Neural crest cell (in vitro differentiated cells): Measurements from ENCODE around the gene LMCD1. TPM values are rescaled to one million over a fixed set of nuclear protein-coding genes. Genes with fewer than 3 reads are reported as not detected.

Experiments used
- DNase-seq: peaks from one replicate; pipeline ENCODE4 v3.0.0; 2021; ENCODE audit warnings: low read depth, mixed read lengths, low spot score
- H3K27ac Mint-ChIP-seq: one replicate; pipeline ENCODE4 v1.8.0; 2021; ENCODE audit warnings: mild to moderate bottlenecking, mixed read lengths; ENCODE audit not compliant: unreplicated experiment
- H3K27me3 Mint-ChIP-seq: 2 replicates; pipeline ENCODE4 v1.8.0; 2021; ENCODE audit warnings: low read depth, mild to moderate bottlenecking, mixed read lengths
- H3K36me3 Mint-ChIP-seq: 2 replicates; pipeline ENCODE4 v1.8.0; 2021; ENCODE audit warnings: low read depth, mild to moderate bottlenecking, mixed read lengths
- H3K4me1 Mint-ChIP-seq: 2 replicates; pipeline ENCODE4 v1.8.0; 2021; ENCODE audit warnings: mixed read lengths
- H3K4me3 Mint-ChIP-seq: one replicate; pipeline ENCODE4 v1.8.0; 2021; ENCODE audit warnings: mild to moderate bottlenecking, mixed read lengths
- H3K9me3 Mint-ChIP-seq: 2 replicates; pipeline ENCODE4 v1.8.0; 2021; ENCODE audit warnings: mixed read lengths
- total RNA-seq: library from RNA; stranded (reverse); gene quantifications from 2 replicates; pipeline ENCODE4 v1.2.1, GENCODE V29; 2021
- TF ChIP-seq, protein P1 (sequence below): fragments of 200-600 bp; sonication (generic); conservative IDR thresholded peaks from 2 replicates; pipeline ENCODE4 v1.5.0; 2021; ENCODE audit warnings: antibody characterized with exemption, mild to moderate bottlenecking

LMCD1 gene
- total RNA-seq, 1 donor from 2014 or later = 28.4 TPM

DNA sequence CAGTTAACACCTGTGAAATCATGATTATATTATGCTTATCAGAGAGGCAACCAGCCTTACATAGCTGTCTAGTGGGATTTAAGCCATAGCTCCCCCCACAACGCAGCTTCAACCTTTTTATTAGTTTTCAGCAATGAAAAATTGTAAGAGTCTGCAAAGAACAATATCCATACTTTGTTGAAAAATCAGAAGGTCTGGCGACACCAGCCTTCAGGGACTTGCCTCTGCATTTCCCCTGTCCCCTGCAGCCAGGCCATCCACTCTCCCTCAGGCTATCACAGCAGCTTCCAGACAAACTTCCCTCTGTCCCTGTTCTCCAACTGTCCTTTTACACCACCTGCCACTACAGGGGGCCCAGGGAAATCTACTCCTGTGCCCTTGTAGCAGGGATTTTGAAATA is 83.0 kb downstream of the LMCD1 start:
- Mint-ChIP-seq H3K36me3 (no peaks in the 10 kb centered on the region), H3K27ac (no peak overlapping the region), H3K4me1 (no peaks in the 10 kb centered on the region), H3K4me3 (no peak overlapping the region), H3K27me3 (no peaks in the 10 kb centered on the region), H3K9me3 (peaks cover 6% of the 10 kb centered on the region)
- DNase-seq = no peak
- TF ChIP-seq, protein P1, sequence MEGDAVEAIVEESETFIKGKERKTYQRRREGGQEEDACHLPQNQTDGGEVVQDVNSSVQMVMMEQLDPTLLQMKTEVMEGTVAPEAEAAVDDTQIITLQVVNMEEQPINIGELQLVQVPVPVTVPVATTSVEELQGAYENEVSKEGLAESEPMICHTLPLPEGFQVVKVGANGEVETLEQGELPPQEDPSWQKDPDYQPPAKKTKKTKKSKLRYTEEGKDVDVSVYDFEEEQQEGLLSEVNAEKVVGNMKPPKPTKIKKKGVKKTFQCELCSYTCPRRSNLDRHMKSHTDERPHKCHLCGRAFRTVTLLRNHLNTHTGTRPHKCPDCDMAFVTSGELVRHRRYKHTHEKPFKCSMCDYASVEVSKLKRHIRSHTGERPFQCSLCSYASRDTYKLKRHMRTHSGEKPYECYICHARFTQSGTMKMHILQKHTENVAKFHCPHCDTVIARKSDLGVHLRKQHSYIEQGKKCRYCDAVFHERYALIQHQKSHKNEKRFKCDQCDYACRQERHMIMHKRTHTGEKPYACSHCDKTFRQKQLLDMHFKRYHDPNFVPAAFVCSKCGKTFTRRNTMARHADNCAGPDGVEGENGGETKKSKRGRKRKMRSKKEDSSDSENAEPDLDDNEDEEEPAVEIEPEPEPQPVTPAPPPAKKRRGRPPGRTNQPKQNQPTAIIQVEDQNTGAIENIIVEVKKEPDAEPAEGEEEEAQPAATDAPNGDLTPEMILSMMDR = no peak

DNA sequence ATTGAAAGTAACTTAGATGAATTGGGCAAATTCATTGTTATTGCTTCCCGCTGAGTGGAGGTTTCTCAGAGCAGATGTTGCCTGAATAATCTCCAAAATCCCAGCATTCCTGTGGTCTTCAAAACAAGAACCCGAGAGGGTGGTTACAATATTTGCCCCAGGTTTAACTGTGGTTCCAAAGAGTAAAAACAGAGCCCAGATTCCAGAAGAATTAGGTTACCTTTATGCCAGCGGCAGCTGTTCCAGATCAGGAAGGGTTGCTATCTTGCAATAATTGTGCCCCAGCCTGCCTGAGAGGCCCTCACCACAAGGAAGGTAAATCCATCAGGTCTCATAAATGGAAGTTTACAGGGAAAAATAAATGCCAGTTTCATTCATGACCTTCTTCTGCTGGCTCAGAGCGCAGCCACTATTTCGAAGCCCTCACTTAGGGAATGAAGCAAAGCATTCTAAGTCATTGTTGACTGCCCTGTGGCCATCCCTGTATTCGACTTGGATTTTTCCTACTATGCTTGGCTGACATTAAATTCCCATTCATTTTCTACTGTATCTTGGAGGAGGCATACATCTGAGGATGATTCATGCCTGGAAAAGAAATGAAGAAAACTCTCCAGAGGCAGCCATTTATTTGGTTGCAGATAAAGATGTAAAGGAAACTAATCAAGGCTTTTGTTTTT is 88.4 kb downstream of the LMCD1 start:
- TF ChIP-seq, protein P1 = no peak
- H3K27me3 Mint-ChIP-seq = no peaks in the 10 kb centered on the region
- H3K4me3 Mint-ChIP-seq = no peak overlapping the region
- no peak for DNase-seq
- H3K27ac Mint-ChIP-seq = no peak overlapping the region
- peaks cover 6% of the 10 kb centered on the region for H3K9me3 Mint-ChIP-seq
- peaks cover 10% of the 10 kb centered on the region for H3K4me1 Mint-ChIP-seq
- no peaks in the 10 kb centered on the region for H3K36me3 Mint-ChIP-seq

DNA sequence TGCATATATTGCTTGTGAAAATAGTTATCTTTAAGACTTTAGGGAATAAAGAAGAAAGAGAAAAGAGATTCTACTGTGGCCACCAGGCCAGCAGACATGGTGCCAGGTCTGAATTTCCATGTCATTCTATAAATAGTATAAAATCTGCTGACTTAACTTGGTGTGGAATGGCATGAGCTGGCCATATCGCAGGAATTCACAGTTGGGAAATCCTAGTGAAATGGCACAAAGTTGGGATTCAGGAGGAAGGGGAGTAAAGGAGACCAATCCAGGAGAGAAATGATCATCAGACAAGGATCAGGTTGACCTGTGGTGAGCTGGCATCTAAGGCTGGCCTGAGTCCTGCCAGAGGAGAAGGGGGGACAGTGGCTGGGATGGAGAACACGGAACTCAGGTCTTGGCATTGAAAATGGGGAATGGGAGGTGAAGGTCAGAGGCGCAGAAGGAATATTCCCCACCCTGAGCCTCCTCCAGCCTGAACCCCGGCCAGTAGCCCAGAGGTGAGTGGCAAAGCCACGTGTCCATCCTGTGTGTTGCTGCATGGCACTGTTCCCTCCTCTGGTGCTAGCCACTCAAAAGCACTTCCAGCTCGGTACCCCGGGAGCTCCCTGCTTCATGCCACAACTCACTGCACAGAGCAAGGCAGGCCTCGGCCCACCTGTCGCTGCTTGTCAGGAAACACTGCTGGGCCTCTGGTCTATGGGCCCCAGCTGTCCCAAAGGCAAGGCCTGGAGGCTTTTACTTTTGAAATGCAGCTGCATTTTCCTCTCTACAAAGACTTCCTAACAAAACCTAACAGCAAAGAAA is 91.6 kb downstream of the LMCD1 start:
- Mint-ChIP-seq H3K4me3 (no peak overlapping the region), H3K9me3 (no peaks in the 10 kb centered on the region), H3K27me3 (no peaks in the 10 kb centered on the region), H3K36me3 (no peaks in the 10 kb centered on the region), H3K4me1 (peaks cover 13% of the 10 kb centered on the region), H3K27ac (no peak overlapping the region)
- DNase-seq = no peak
- TF ChIP-seq, protein P1 = no peak

DNA sequence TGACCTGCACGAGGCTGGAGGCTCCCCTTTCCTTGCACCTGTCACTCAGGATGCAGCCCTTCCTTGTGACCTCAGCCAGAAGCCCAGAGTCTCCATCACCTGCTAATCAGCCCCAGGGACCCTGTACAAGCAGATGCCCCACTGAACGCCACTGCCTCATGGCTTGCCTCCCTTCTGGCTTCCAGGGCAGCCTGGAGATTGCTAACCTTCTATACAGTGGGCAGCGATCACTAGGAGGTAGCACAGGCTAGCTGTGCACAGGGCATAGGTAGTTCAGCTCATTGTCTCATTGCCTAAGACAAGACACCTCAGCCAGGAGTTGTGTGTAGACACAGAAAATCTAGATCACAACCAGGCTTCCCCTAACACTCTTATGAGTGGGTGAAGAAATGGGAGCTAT is 93.6 kb downstream of the LMCD1 start:
- Mint-ChIP-seq H3K4me3 (no peak overlapping the region), H3K27ac (no peak overlapping the region), H3K4me1 (peaks cover 19% of the 10 kb centered on the region), H3K36me3 (no peaks in the 10 kb centered on the region), H3K9me3 (no peaks in the 10 kb centered on the region), H3K27me3 (no peaks in the 10 kb centered on the region)
- DNase-seq = no peak
- TF ChIP-seq, protein P1 = no peak

DNA sequence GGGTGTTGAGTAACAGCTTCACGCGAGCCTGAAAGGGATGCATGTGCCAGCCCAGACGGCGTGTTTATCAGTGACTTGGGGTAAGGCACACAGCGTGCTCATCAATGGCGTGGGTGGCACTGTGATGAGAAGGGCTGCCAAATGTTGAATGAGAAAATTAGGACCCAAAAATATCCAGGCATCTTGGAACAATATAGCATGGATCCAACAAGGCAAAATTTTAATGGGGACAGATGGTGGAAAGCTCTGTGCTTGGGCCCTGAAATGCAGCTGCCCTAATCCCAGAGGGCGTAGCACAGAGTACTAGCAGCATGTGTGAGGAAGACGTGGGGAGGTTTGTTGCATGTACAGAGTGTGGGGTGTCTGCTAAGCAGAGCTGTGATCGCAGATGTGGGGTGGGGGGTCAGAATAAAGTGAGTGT is 94.1 kb downstream of the LMCD1 start:
- Mint-ChIP-seq H3K27ac (no peak overlapping the region), H3K36me3 (no peaks in the 10 kb centered on the region), H3K27me3 (no peaks in the 10 kb centered on the region), H3K4me3 (no peak overlapping the region), H3K9me3 (no peaks in the 10 kb centered on the region), H3K4me1 (peaks cover 19% of the 10 kb centered on the region)
- TF ChIP-seq, protein P1 = no peak
- DNase-seq = no peak
